Stimulated activated CD4-positive, alpha-beta T cell treated with anti-CD3 and anti-CD28 coated beads, Interleukin-1b, Interleukin-23, amount 100 ng/mL, for 4 hours (primary cell): ENCODE measurements around the gene MAPRE3.
"Not testable (repeated sequence)": the region's sequence is repeated elsewhere in the genome, so short reads cannot be mapped to it uniquely, and the experiment has no call there.

Source experiments
- DNase-seq, 2 donors: peaks; one replicate each; pipeline ENCODE4 v3.0.0-alpha.2; 2020; ENCODE audit warnings: low read depth in 2 of 2

MAPRE3 gene

GRCh38 chr2:26970244-26970927 lies at the start of gene MAPRE3:
Gene MAPRE3, plus strand, starts transcription at chr2:26970637. Its CDS starts 51,582 bp downstream, at chr2:27022219.
- peak; percentile 60 to 77 for DNase-seq

GRCh38 chr2:26921323-26921722 lies 49.1 kb upstream of the MAPRE3 start:
- DNase-seq = no peak

- DNase-seq = peak; percentile 17 to 23
Measured at GRCh38 chr2:26922405-26923188, 47.8 kb upstream of the MAPRE3 start.

- DNase-seq = not testable (repeated sequence)
Measured at GRCh38 chr2:26923189-26923466, 47.3 kb upstream of the MAPRE3 start.

GRCh38 chr2:26924731-26925099 lies 45.7 kb upstream of the MAPRE3 start:
- DNase-seq = no peak

GRCh38 chr2:26925100-26925791 lies 45.2 kb upstream of the MAPRE3 start:
- DNase-seq = no peak

GRCh38 chr2:26927221-26927620 lies 43.2 kb upstream of the MAPRE3 start:
- no peak for DNase-seq

GRCh38 chr2:26932974-26933373 lies 37.5 kb upstream of the MAPRE3 start:
- DNase-seq = no peak

- DNase-seq = no peak
Measured at GRCh38 chr2:26933431-26934334, 36.8 kb upstream of the MAPRE3 start.

- DNase-seq = no peak
Measured at GRCh38 chr2:26934335-26934724, 36.1 kb upstream of the MAPRE3 start.

GRCh38 chr2:26934985-26935384 lies 35.5 kb upstream of the MAPRE3 start:
- DNase-seq = no peak

- no peak for DNase-seq
Measured at GRCh38 chr2:26936855-26937254, 33.6 kb upstream of the MAPRE3 start.

- no peak for DNase-seq
Measured at GRCh38 chr2:26938399-26939118, 31.9 kb upstream of the MAPRE3 start.

GRCh38 chr2:26940001-26940400 lies 30.4 kb upstream of the MAPRE3 start:
- DNase-seq = no peak

GRCh38 chr2:26941486-26941885 lies 29.0 kb upstream of the MAPRE3 start:
- no peak for DNase-seq

- DNase-seq = peak; percentile 49 to 64
Measured at GRCh38 chr2:26942543-26943295, 27.7 kb upstream of the MAPRE3 start.

- no peak for DNase-seq
Measured at GRCh38 chr2:26945991-26946750, 24.3 kb upstream of the MAPRE3 start.

GRCh38 chr2:26946841-26947784 lies 23.3 kb upstream of the MAPRE3 start:
- DNase-seq = no peak

GRCh38 chr2:26948800-26949199 lies 21.6 kb upstream of the MAPRE3 start:
- DNase-seq = no peak
